GM12865 (cell line): ENCODE results near the gene DAPK1.

ENCODE experiments used
- DNase-seq: peaks from one replicate; pipeline ENCODE4 v3.0.0; 2010; ENCODE audit warnings: low read depth
- H3K4me3 ChIP-seq: 2 replicates; pipeline ENCODE4 v1.5.1; 2011; ENCODE audit warnings: mild to moderate bottlenecking, low read depth, low read length, control low read depth
- CTCF ChIP-seq: IDR thresholded peaks from 2 replicates; pipeline ENCODE4 v1.5.1; 2011; ENCODE audit warnings: low read length, control low read depth, low read depth, inconsistent platforms; ENCODE audit not compliant: insufficient read depth; ENCODE audit errors: missing control alignments

The DAPK1 gene

GRCh38 chr9:87613265-87614111, 115.8 kb downstream of the DAPK1 start:
- H3K4me3 ChIP-seq = no peak overlapping the region
- peak; percentile 54 for DNase-seq
- no peak for TF ChIP-seq CTCF

- no peak for TF ChIP-seq CTCF
- DNase-seq = no peak
These were observed 116.7 kb downstream of the DAPK1 start for GRCh38 chr9:87614397-87614796.

GRCh38 chr9:87615136-87615535, 117.5 kb downstream of the DAPK1 start:
- H3K4me3 ChIP-seq = no peak overlapping the region
- TF ChIP-seq CTCF = no peak
- no peak for DNase-seq

More at GRCh38 chr9:87614397-87614796, 116.7 kb downstream of the DAPK1 start:
- H3K4me3 ChIP-seq = no peak overlapping the region

- no peak overlapping the region for H3K4me3 ChIP-seq
- TF ChIP-seq CTCF = no peak
- no peak for DNase-seq
These were observed 118.0 kb downstream of the DAPK1 start for GRCh38 chr9:87615547-87616148.

GRCh38 chr9:87618226-87618625, 120.6 kb downstream of the DAPK1 start:
- no peak for TF ChIP-seq CTCF
- H3K4me3 ChIP-seq = no peak overlapping the region

GRCh38 chr9:87618931-87619330, 121.3 kb downstream of the DAPK1 start:
- DNase-seq = no peak
- TF ChIP-seq CTCF = no peak
- no peak overlapping the region for H3K4me3 ChIP-seq

More at GRCh38 chr9:87618226-87618625, 120.6 kb downstream of the DAPK1 start:
- DNase-seq = no peak
